ENCODE results near the gene LAMB4. TPM values are rescaled to one million over a fixed set of nuclear protein-coding genes. Genes with fewer than 3 reads are reported as not detected.

Gene LAMB4
- total RNA-seq, 1 donor from 2014 or later: not detected

GRCh38 chr7:108108131-108108530, 22.0 kb downstream of the LAMB4 start:
- no peak for DNase-seq (ENCODE audit: low read depth in 2 of 2)

- DNase-seq (ENCODE audit: low read depth in 2 of 2): no peak
Observed at GRCh38 chr7:108104324-108104723, 25.8 kb downstream of the LAMB4 start.

GRCh38 chr7:108103558-108104298, 26.4 kb downstream of the LAMB4 start:
- peak; percentile 38 to 47 for DNase-seq (ENCODE audit: low read depth in 2 of 2)

DNA sequence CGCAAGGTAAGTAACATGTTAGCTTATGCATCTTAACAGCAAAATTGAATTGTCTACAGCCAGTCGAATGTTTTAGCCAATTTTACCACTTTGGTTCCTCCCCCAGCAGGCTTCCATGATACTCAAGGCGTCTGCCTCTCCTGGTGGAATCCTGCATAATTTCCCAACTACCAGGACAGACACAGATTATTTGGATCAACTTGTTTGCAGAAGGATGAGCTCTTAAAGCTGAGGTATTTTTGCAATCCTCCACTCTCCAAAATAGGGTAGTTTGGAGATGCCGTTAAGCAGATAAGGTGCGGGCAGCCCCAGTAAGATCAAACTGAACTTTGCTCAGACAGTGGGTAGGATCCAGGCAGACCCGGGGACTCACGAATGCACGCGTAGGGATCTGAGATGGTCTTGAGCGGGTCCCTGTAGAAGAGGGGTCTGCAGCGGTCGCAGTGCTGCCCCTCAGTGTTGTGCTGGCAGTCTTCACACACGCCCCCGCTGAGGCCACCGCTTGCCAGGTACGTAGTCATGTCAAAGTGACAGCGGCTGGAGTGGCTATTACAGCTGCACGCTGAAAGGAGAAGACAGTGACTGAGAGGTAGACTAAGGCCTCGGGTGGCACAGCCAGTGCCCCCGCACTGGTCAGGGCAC, 27.4 kb downstream of the LAMB4 start:
- DNase-seq (ENCODE audit: low read depth in 2 of 2): no peak

DNA sequence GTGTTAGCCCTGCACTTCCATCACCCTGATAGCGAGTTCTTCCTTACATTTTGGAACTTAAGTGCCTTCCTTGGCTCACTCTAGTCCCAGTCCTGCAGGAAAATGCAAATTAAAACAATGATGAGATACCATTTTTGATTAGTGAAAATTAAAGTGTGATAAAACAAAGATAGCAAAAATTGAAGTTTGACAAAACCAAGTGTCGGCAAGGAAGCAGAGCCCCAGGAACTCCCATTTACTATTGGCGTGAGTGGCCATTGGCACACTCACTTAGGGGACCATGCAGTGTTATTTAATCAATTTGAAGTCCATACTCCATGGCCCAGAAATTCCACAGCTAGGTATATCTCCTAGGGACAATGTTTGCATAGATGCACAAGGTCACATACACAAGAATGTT, 28.4 kb downstream of the LAMB4 start:
- no peak for DNase-seq (ENCODE audit: low read depth in 2 of 2)

DNA sequence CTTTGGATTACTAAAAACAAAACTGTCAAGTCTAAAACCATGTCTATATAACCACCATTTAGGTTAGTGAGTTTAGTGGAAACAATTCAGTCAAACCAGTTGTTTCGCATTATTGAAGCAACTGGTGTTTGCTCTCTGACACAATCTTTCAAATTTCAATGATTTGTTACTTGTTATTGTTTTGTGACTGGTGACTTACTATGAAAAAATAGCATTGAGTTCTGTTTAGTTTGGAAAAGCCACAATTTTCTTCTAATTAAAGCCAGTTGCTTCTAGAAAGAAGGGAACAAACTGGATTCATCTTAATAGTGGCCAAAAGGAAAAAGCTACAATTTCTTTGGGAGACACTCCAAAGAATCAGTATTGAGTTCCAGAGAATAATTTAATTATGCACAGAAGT, 30.4 kb downstream of the LAMB4 start:
- no peak for DNase-seq (ENCODE audit: low read depth in 2 of 2)

- DNase-seq (ENCODE audit: low read depth in 2 of 2): peak; percentile 60 to 71
Observed at GRCh38 chr7:108097703-108098102, 32.5 kb downstream of the LAMB4 start.

DNA sequence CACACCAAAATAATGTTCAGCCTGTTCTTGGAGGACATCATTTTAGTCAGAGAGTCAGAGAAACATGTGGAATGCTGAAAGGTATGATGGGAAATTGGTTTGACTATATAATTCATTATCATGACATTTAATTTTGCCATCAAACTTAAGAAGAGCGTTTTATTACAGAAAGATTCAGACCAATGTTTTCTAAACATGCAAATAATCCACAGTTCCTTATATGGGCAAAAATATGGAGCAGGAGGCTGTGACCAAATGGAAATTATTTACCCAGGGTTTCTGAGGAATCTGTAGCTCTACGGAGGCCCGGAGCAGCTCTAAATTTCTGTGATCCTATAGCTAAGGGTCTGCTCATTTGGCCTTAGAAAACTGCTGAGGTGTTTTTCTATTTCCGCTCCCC, 33.2 kb downstream of the LAMB4 start:
- DNase-seq (ENCODE audit: low read depth in 2 of 2): no peak

GRCh38 chr7:108094933-108095710, 35.0 kb downstream of the LAMB4 start:
- DNase-seq (ENCODE audit: low read depth in 2 of 2): peak; percentile 61 to 93

- peak in 1 of 2 donors; percentile 51 for DNase-seq (ENCODE audit: low read depth in 2 of 2)
Observed at GRCh38 chr7:108094346-108094745, 35.8 kb downstream of the LAMB4 start.

DNA sequence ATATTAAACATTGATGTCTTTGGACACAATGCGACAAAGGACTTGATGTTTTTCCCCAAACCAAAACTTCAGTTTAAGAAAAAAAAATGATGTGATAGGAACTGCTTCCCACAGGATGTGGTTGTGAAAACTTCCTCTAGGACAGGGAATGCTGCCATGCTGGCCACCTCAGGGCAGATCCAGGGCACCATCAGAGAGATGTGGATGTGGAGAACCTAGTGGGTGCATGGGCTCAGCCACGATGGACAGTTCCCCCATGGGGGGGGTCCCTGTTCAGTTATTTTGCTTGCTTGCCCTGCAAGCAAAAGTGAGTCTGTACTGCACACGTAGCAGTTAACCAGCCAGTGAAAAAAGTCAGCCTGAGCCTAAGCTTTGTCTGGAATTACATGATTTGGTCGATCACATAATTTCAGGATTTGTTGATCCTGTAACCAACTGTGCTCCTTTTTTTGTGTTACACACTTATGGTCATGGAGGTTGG, 36.3 kb downstream of the LAMB4 start:
- DNase-seq (ENCODE audit: low read depth in 2 of 2): peak; percentile 15 to 22

- peak in 1 of 2 donors; percentile 19 for DNase-seq (ENCODE audit: low read depth in 2 of 2)
Observed at GRCh38 chr7:108093341-108093740, 36.8 kb downstream of the LAMB4 start.

GRCh38 chr7:108091461-108091831, 38.7 kb downstream of the LAMB4 start:
- DNase-seq (ENCODE audit: low read depth in 2 of 2): no peak

GRCh38 chr7:108090791-108091460, 39.2 kb downstream of the LAMB4 start:
- DNase-seq (ENCODE audit: low read depth in 2 of 2): no peak

- no peak for DNase-seq (ENCODE audit: low read depth in 2 of 2)
Observed at GRCh38 chr7:108089381-108089780, 40.8 kb downstream of the LAMB4 start.

DNA sequence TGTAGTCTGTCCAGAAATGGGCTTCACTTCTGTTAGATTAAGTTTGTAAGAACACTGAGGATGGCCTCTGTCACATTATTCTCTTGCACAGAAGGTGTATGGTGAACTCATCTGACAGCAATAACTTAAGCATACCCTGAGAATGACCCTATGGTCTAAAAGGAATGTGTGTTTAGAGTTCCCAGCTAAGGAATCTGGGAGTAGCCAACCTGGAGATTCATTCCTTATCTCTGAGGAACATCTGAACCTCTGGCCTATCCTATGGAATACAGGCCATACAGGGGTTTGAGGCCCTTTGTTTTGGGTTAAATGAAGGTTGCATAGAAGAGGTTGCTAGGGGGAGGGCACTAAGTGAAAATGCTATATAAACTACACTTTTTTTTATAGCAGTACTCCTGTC, 41.4 kb downstream of the LAMB4 start:
- DNase-seq (ENCODE audit: low read depth in 2 of 2): no peak

DNA sequence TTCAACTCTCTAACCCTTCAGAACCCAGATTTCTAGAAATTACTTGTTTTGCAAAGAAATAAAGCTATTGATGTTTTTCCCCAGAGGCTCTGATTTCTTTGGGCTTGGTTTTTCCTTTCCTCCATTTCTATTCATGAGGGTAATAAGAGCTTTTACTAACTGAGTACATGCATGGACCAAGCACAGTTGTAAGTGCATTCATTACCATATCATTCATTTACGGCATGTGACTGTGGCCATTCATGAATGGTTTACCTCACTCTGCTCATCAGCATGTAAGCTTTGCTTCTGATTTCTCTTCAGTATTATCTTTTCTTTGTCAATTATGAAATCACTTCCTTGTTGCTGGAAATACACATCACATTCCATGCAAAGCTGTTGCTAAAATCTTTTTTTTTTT, 42.4 kb downstream of the LAMB4 start:
- DNase-seq (ENCODE audit: low read depth in 2 of 2): no peak

DNA sequence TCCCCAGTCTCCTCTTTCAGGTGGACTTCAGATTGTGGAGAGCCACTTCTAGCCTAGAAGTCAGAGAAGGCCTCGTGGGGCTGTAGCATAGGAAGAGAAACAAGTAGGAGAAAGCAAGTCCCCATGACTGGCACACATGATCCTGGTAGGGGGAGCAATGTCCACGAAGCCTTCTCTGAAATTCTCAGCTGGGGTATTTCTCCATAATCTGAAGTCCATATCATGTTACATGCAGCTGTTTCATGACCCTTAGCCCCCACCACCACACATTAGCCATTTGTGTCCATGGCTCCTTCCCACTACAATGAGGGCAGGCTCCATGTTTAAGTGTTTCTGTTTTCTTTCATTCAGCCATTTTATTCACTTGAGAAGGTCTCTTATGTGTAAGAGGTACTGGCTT, 43.2 kb downstream of the LAMB4 start:
- no peak for DNase-seq (ENCODE audit: low read depth in 2 of 2)

DNA sequence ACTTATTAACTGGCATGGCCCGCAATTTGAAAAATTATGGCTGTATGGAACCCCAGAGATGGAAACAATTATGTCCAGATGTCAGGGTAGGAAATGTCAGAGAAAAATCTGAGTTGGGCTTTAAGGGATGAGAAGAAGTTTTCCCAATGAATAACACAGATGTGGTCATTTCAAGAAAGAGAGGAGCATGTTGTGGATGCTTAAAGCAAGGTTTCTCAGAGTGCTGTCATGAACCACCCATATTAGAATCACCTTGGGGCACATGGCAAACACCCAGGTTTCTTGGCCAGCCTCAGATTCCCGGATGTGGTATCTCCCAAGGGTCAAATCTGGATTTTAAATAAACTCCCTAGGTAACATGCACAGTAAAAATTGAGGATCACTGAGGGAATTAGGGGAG, 43.6 kb downstream of the LAMB4 start:
- no peak for DNase-seq (ENCODE audit: low read depth in 2 of 2)

DNA sequence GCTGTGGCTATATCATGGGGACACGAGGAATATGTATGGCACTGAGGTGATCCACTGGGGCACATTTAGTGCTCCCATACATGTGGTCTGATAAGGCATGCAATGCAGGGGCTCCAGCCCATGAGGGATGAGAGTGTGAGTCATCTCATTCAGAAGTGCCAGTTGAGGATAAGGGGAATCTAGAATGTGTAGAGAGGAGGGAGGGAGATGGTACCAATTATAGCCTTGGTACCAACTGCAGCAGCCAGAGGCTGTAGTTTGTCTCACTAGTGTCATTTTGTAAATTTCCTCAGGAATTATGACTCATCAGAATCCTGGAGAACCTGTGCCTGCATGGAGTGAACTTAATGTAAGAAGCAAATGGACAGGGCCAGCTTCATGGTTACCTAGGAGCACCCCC, 46.2 kb downstream of the LAMB4 start:
- DNase-seq (ENCODE audit: low read depth in 2 of 2): peak; percentile 20 to 63

DNA sequence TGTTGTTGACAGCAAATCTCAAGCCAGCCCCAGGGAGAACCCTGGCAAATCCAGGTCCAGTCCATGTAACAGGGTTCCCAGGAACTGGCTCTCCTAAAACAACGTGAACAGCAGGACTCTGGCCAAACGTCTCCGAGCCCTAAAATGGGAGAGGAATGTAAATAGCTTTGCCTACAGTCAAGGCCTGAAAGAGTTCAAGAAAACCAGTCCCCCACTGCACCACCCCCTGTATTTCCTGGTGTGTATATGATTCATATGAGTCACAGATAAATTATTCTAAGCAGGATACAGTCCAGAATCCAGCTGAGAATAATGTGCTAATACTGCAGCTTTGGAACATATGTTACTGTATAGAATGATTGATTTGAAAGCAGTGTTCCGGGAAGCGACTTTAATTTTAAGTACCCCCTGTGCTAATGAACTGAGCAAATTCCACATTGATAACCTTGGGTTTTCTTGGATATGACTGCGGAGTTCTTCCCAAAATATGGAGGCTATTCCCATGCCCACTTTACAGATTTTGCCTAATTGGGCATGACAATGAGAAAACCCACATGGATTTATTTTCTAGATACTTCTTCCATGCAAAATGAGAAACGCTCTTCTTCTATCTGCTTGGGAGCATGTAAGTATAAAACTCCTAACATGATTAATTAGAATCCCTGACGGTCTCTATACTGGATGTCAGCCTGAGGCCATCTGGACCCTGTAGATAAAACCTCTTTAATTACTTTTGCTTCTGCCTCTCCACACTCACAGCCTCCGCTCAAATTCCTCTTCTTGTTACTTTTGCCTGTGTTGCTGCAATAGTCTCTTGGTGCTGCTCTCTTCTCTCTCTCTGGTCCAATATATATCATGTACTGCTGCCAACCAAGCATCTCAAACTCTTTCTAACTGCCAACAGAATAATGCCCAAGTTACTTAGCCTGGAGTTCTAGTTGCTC, 50.2 kb downstream of the LAMB4 start:
- DNase-seq (ENCODE audit: low read depth in 2 of 2): peak; percentile 63 to 88

All from lung microvascular endothelial cell (primary cell).